ENCODE measurements around the gene SCAMP1. TPM values are rescaled to one million over a fixed set of nuclear protein-coding genes. Genes with fewer than 3 reads are reported as not detected.

SCAMP1 gene
- polyA plus RNA-seq, 1 of the 3 experiments (the other 2 are of a cell fraction) = 11.5 TPM

DNA sequence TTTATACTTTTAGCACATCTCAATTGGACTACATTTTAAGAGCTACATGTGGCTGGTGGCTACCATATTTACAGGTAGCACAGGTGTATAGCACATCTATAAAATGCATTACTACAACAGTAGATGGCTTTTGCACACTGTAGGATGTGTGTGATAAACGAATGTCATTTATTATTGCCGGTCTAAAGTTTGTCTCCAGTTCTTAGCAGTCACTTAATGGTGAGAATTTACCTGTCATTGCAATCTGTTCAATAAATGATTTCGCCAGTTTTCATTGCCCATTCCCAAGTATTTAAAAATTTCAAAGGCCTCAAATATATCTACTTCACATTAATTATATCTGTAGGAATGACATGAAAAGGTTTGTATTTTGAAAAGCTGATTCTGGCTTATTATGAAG lies 15.9 kb downstream of the SCAMP1 start:
- ChIA-PET POLR2A (no interaction called here), CTCF (no interaction called here)
- no peaks in the 10 kb centered on the region for H3K27me3 ChIP-seq (ENCODE audit: insufficient read depth)
- no peak for DNase-seq
- H3K36me3 ChIP-seq (replicated peaks in 1 of 2; ENCODE audit: control insufficient read depth in 1 of 2, insufficient read depth in 2 of 2, low read length in 1 of 2) = peaks cover 4 to 15% of the 10 kb centered on the region in 2 experiments
- H3K4me3 ChIP-seq (ENCODE audit: low read depth in 2 of 2, low read length in 1 of 2) = no peak overlapping the region
- no peaks in the 10 kb centered on the region for H3K9me3 ChIP-seq
- no peak overlapping the region for H3K9ac ChIP-seq
- H3K9me2 ChIP-seq = no peaks in the 10 kb centered on the region
- peaks cover 6% of the 10 kb centered on the region; the same call in 1 of the 2 replicates for H4K20me1 ChIP-seq (ENCODE audit: insufficient read depth)
- peaks cover 0 to 17% of the 10 kb centered on the region in 2 experiments; a peak in 2 of 4 replicates for H3K4me1 ChIP-seq (ENCODE audit: control insufficient read depth in 1 of 2, insufficient read depth in 2 of 2, low read depth in 1 of 2, low read length in 1 of 2)
- TF ChIP-seq RFX5 (IDR thresholded peaks at IDR 0.05; ENCODE audit: low read length) = no peak
- no peak for TF ChIP-seq YY1 (IDR thresholded peaks at IDR 0.05; ENCODE audit: low read depth)
- no peak for TF ChIP-seq FOXM1 (IDR thresholded peaks at IDR 0.05; ENCODE audit: low read depth)
- no peak for TF ChIP-seq JUND (IDR thresholded peaks at IDR 0.05)
- TF ChIP-seq MEF2A (IDR thresholded peaks at IDR 0.05; ENCODE audit: borderline replicate concordance, low read depth) = no peak
- TF ChIP-seq NFIC (IDR thresholded peaks at IDR 0.05; ENCODE audit: borderline replicate concordance) = no peak
- H3K4me2 ChIP-seq = peak overlapping the region; percentile 27; the same call in 1 of the 2 replicates
- H2AFZ ChIP-seq (ENCODE audit: low read depth) = no peak overlapping the region
- peaks cover 55% of the 10 kb centered on the region for H3K79me2 ChIP-seq (ENCODE audit: insufficient read depth)
- H3K27ac ChIP-seq (ENCODE audit: low read depth in 2 of 2, low read length in 1 of 2) = no peak overlapping the region
- WGBS (ENCODE audit: low lambda C conversion rate) = 98% methylated on average over 3 of the region's 3 CpGs
- H3F3A ChIP-seq (replicated peaks; ENCODE audit: insufficient read depth) = peaks cover 9% of the 10 kb centered on the region

DNA sequence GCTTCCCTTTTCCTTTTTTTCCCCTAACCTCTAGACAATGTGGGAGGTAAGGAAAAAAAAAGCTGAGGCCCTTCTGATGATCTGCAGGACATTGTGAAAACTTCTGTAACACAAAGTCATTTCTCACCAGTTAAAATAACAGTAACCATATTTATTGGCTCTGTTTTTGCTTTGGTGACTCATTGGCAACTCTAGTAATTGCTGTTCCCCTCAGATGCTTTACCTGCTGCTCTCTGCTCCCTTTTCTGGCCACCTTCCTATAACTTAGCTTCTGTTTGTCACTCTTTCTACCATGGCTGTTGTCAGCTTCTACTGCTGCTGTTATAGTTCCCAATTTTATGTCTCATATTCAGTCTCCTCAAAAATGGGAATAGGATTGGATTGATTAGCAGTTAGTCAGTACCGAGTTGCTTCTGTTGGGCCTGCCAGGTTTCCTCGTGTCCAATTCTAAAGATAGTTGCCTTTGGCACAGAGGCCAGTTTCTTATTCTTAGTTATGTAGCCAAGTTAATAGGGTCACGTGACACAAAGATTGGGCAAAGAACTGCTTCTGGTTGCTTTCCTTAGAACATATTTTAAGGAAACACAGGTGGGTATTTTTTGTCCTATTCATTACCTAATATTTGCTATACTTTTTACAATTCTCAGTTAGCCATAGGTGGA lies 16.8 kb downstream of the SCAMP1 start:
- no peak overlapping the region for H3K27ac ChIP-seq (ENCODE audit: low read depth in 2 of 2, low read length in 1 of 2)
- no peak for DNase-seq
- no peak overlapping the region for H3K4me3 ChIP-seq (ENCODE audit: low read depth in 2 of 2, low read length in 1 of 2)
- ChIA-PET CTCF (no interaction called here), POLR2A (no interaction called here)
- peaks cover 6% of the 10 kb centered on the region; the same call in 1 of the 2 replicates for H4K20me1 ChIP-seq (ENCODE audit: insufficient read depth)
- H3K79me2 ChIP-seq (ENCODE audit: insufficient read depth) = peaks cover 53% of the 10 kb centered on the region
- H3K9me2 ChIP-seq = no peaks in the 10 kb centered on the region
- H3K9ac ChIP-seq = no peak overlapping the region
- no peaks in the 10 kb centered on the region for H3K27me3 ChIP-seq (ENCODE audit: insufficient read depth)
- WGBS (ENCODE audit: low lambda C conversion rate) = 78% methylated on average over 3 of the region's 3 CpGs
- peak overlapping the region; percentile 27; the same call in 1 of the 2 replicates for H3K4me2 ChIP-seq
- no peak overlapping the region for H2AFZ ChIP-seq (ENCODE audit: low read depth)
- TF ChIP-seq FOSL2 (IDR thresholded peaks at IDR 0.05; ENCODE audit: borderline replicate concordance, low read depth) = peak; percentile 4; the same call in 1 of the 2 replicates
- TF ChIP-seq, protein P1, sequence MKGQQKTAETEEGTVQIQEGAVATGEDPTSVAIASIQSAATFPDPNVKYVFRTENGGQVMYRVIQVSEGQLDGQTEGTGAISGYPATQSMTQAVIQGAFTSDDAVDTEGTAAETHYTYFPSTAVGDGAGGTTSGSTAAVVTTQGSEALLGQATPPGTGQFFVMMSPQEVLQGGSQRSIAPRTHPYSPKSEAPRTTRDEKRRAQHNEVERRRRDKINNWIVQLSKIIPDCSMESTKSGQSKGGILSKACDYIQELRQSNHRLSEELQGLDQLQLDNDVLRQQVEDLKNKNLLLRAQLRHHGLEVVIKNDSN (IDR thresholded peaks at IDR 0.05; ENCODE audit: borderline replicate concordance, low read depth) = no peak
- TF ChIP-seq RCOR1 (IDR thresholded peaks at IDR 0.05; ENCODE audit: low read length) = no peak
- no peak for TF ChIP-seq RFX5 (IDR thresholded peaks at IDR 0.05; ENCODE audit: low read length)
- peaks cover 0 to 17% of the 10 kb centered on the region in 2 experiments; a peak in 2 of 4 replicates for H3K4me1 ChIP-seq (ENCODE audit: control insufficient read depth in 1 of 2, insufficient read depth in 2 of 2, low read depth in 1 of 2, low read length in 1 of 2)
- peaks cover 4 to 15% of the 10 kb centered on the region in 2 experiments for H3K36me3 ChIP-seq (replicated peaks in 1 of 2; ENCODE audit: control insufficient read depth in 1 of 2, insufficient read depth in 2 of 2, low read length in 1 of 2)
- no peaks in the 10 kb centered on the region for H3K9me3 ChIP-seq
- peaks cover 9% of the 10 kb centered on the region for H3F3A ChIP-seq (replicated peaks; ENCODE audit: insufficient read depth)

DNA sequence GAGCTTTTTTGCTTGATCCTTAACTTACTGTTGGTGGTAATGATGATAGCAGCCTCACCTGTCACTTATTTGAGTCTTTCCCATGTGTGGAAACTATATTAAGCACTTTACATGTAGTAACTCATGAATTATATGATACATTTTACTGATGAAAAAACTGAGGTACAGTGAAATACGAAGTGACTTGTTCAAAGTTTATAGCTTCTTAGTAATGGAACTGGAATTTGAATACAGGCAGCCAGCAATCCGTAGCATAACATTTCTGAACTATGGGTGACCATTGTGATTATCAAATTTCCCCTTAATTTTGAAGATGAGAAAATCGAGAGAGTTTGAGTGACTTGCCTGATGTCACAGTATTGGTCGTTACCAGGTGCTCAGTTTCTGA lies 17.3 kb downstream of the SCAMP1 start:
- H3K27ac ChIP-seq (ENCODE audit: low read depth in 2 of 2, low read length in 1 of 2) = no peak overlapping the region
- TF ChIP-seq GABPA (IDR thresholded peaks at IDR 0.05; ENCODE audit: low read depth) (no peak), TAF1 (IDR thresholded peaks at IDR 0.05; ENCODE audit: borderline replicate concordance, low read depth, low read length) (no peak), ELF1 (IDR thresholded peaks at IDR 0.05) (no peak), EZH2phosphoT487 (IDR thresholded peaks at IDR 0.05; ENCODE audit: borderline replicate concordance, low read depth) (no peak), EP300 (IDR thresholded peaks at IDR 0.05; ENCODE audit: borderline replicate concordance in 1 of 2, low read depth in 1 of 2, low read length in 1 of 2) (no peak), POLR2AphosphoS5 (IDR thresholded peaks at IDR 0.05; ENCODE audit: low read depth, low read length) (no peak)
- TF ChIP-seq, protein P2, sequence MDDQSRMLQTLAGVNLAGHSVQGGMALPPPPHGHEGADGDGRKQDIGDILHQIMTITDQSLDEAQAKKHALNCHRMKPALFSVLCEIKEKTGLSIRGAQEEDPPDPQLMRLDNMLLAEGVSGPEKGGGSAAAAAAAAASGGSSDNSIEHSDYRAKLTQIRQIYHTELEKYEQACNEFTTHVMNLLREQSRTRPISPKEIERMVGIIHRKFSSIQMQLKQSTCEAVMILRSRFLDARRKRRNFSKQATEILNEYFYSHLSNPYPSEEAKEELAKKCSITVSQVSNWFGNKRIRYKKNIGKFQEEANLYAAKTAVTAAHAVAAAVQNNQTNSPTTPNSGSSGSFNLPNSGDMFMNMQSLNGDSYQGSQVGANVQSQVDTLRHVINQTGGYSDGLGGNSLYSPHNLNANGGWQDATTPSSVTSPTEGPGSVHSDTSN (IDR thresholded peaks at IDR 0.05) = no peak
- TF ChIP-seq, protein P1 (IDR thresholded peaks at IDR 0.05; ENCODE audit: borderline replicate concordance, low read depth) = no peak
- TF ChIP-seq, protein P3, sequence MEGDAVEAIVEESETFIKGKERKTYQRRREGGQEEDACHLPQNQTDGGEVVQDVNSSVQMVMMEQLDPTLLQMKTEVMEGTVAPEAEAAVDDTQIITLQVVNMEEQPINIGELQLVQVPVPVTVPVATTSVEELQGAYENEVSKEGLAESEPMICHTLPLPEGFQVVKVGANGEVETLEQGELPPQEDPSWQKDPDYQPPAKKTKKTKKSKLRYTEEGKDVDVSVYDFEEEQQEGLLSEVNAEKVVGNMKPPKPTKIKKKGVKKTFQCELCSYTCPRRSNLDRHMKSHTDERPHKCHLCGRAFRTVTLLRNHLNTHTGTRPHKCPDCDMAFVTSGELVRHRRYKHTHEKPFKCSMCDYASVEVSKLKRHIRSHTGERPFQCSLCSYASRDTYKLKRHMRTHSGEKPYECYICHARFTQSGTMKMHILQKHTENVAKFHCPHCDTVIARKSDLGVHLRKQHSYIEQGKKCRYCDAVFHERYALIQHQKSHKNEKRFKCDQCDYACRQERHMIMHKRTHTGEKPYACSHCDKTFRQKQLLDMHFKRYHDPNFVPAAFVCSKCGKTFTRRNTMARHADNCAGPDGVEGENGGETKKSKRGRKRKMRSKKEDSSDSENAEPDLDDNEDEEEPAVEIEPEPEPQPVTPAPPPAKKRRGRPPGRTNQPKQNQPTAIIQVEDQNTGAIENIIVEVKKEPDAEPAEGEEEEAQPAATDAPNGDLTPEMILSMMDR (IDR thresholded peaks at IDR 0.05) = no peak

More for the DNA sequence above, 17.3 kb downstream of the SCAMP1 start:
- POLR2A ChIA-PET = no interaction called here
- peaks cover 6% of the 10 kb centered on the region; the same call in 1 of the 2 replicates for H4K20me1 ChIP-seq (ENCODE audit: insufficient read depth)
- H3K4me2 ChIP-seq = no peak overlapping the region
- H3K4me1 ChIP-seq (ENCODE audit: control insufficient read depth in 1 of 2, insufficient read depth in 2 of 2, low read depth in 1 of 2, low read length in 1 of 2) = peaks cover 0 to 17% of the 10 kb centered on the region in 2 experiments; a peak in 2 of 4 replicates
- peaks cover 4 to 15% of the 10 kb centered on the region in 2 experiments for H3K36me3 ChIP-seq (replicated peaks in 1 of 2; ENCODE audit: control insufficient read depth in 1 of 2, insufficient read depth in 2 of 2, low read length in 1 of 2)
- no peak for DNase-seq
- peaks cover 9% of the 10 kb centered on the region for H3F3A ChIP-seq (replicated peaks; ENCODE audit: insufficient read depth)
- H3K79me2 ChIP-seq (ENCODE audit: insufficient read depth) = peaks cover 56% of the 10 kb centered on the region
- CTCF ChIA-PET = no interaction called here
- H2AFZ ChIP-seq (ENCODE audit: low read depth) = no peak overlapping the region
- no peaks in the 10 kb centered on the region for H3K9me3 ChIP-seq
- 82% methylated on average over 4 of the region's 4 CpGs for WGBS (ENCODE audit: low lambda C conversion rate)
- H3K9me2 ChIP-seq = no peaks in the 10 kb centered on the region
- H3K4me3 ChIP-seq (ENCODE audit: low read depth in 2 of 2, low read length in 1 of 2) = no peak overlapping the region
- no peak overlapping the region for H3K9ac ChIP-seq
- H3K27me3 ChIP-seq (ENCODE audit: insufficient read depth) = no peaks in the 10 kb centered on the region
